GM20000 (cell line): Measurements from ENCODE around the gene EPN1.

ENCODE experiments used
- DNase-seq: peaks from one replicate; pipeline ENCODE4 v3.0.0; 2012; ENCODE audit warnings: low spot score
- TF ChIP-seq, protein P1 (sequence below): IDR thresholded peaks from 2 replicates; pipeline ENCODE4 v1.5.1; 2012; ENCODE audit warnings: mild to moderate bottlenecking, control low read depth; ENCODE audit errors: extremely low read depth, missing control alignments

The EPN1 gene

DNA sequence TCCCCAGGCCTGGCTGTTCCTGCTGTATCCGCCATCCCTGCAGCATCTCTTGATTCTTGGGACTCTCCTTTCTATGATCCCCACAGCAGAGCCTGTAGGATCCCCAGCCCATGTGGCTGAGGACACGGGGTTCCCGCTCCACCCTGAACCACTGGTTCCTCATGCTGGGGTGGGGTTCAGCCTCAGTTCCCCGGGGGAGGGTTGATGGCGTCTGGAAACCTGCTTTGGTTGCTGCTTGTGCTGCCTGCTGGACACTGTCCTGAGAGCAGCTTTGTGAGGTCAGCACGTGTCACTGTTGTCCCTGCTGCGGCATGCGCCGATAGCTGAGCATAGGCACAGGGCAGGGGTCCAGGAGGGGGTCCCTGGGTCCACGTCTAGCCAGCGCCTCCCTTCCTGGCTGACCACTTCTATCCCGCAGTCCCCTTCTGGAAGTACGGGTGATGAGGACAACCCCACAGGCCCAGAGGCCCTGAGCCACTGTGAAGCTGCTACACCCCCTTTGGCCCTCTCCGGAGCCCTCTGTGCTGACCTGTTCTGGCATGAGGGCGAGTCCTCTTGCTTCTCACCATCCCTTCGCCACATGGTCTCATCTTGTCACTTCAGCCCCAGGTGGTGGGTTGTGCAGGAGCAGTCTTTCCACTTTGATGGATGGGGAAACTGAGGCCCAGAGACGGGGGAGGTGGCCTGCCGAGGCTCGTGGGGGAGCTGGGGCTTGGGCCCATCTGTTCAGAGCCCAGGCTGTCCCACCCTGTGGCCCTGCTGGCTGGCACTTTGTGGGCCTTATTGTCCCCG, 5.5 kb downstream of the EPN1 start:
- no peak for DNase-seq
- TF ChIP-seq, protein P1, sequence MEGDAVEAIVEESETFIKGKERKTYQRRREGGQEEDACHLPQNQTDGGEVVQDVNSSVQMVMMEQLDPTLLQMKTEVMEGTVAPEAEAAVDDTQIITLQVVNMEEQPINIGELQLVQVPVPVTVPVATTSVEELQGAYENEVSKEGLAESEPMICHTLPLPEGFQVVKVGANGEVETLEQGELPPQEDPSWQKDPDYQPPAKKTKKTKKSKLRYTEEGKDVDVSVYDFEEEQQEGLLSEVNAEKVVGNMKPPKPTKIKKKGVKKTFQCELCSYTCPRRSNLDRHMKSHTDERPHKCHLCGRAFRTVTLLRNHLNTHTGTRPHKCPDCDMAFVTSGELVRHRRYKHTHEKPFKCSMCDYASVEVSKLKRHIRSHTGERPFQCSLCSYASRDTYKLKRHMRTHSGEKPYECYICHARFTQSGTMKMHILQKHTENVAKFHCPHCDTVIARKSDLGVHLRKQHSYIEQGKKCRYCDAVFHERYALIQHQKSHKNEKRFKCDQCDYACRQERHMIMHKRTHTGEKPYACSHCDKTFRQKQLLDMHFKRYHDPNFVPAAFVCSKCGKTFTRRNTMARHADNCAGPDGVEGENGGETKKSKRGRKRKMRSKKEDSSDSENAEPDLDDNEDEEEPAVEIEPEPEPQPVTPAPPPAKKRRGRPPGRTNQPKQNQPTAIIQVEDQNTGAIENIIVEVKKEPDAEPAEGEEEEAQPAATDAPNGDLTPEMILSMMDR, result no peak

DNA sequence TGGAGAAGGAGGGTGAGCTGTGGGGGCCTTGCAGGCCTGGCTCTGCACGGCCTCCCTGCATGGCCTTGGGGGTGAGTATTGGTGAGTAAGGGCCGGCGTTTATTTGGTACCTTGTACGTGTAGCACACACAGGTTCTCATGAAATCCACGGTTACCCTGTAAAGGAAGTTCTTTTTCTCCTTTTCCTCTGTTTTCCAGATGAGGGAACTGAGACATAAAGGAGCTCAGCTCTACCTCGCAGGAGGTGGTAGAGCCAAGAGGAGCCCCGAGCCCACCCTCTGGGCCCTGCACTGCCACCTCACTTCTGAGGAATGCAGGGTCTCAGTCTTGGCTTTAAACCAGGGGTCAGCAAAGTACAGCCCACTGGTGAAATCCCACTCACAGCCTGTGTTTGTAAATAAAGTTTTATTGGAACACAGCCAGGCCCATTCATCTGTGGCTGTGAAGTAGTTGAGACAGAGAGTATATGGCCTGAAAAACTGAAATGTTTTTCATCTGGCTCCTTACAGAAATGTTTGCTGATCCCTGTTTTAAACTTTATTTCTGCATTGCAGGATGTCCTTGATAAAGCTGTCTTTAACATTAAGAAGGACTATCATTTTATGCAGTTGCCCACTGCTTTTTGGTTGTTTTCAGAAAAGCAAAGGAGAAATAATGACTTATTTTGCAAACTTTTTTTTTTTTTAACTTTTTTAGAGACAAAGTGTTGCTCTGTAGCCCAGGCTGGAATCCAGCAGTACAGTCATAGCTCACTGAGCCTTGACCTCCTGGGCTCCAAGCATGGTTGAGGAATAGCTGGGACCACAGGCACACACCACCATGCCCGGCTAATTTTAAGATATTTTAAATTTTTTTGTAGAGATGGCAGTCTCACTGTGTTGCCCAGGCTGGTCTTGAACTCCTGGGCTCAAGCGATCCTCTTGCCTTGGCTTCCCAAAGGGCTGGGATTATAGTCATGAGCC, 6.4 kb downstream of the EPN1 start:
- DNase-seq, result no peak
- TF ChIP-seq, protein P1, result no peak

DNA sequence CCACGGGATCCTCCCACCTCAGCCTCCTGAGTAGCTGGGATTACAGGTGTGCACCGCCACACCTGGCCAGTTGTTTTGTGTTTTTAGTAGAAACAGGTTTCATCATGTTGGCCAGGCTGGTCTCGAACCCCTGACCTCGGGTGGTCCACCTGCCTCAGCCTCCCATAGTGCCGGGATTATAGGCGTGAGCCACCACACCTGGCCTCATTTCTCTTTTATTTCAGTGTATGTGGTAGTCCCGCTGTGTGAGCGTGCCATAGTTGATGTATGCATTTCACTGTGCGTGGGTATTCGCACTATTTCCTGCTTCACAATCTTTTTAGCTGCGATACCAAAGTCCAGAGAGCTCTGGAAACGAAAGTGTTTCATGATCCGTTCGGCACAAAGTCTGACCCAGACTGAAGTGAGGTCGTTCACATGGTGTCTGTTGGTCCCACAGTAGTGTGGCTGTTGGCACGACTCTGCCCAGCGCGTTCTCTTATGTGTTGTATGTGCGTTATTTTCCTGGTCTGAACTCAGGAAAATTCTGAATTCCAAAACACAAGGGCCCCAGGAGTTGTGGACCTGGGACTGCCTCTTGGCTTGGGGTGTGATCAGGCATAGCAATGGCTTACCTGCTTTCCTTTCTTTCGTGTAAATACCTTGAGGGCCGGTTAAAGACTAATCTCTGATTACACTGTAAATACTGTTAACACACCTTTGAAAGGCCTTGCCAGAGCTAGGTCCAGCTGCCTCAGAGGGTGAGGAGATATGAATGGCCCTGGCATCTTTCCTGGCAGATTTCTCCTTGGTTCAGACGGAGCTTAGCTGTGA, 8.6 kb downstream of the EPN1 start:
- TF ChIP-seq, protein P1, result no peak
- DNase-seq, result no peak

DNA sequence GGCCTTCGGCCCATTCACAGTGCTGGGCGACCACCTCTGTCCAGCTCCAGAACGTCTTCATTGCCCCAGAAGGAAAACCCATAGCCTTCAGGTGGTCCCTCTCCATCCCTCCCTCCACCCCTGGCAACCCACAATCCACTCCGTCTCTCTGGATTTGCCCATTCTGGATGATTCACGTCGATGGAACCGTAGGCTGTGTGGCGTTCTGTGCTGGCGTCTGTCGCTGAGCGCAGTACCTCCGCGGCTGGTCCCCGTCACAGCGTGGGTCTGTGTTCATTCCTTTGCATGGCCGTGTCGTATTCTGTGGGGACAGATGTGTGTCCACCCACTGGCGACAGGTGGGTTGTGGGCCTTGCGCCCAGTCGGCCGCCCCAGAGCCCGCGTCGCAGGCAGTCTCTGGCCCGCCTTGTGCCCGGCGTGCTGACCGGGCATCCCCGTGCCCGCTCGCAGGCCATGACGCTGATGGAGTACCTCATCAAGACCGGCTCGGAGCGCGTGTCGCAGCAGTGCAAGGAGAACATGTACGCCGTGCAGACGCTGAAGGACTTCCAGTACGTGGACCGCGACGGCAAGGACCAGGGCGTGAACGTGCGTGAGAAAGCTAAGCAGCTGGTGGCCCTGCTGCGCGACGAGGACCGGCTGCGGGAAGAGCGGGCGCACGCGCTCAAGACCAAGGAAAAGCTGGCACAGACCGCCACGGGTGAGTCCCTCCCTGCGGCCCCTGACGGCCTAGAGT, 10.1 kb downstream of the EPN1 start:
- TF ChIP-seq, protein P1, result no peak
- DNase-seq, result no peak

- DNase-seq, result no peak
- TF ChIP-seq, protein P1, result no peak
These were observed 10.8 kb downstream of the EPN1 start for GRCh38 chr19:55685776-55686175.

DNA sequence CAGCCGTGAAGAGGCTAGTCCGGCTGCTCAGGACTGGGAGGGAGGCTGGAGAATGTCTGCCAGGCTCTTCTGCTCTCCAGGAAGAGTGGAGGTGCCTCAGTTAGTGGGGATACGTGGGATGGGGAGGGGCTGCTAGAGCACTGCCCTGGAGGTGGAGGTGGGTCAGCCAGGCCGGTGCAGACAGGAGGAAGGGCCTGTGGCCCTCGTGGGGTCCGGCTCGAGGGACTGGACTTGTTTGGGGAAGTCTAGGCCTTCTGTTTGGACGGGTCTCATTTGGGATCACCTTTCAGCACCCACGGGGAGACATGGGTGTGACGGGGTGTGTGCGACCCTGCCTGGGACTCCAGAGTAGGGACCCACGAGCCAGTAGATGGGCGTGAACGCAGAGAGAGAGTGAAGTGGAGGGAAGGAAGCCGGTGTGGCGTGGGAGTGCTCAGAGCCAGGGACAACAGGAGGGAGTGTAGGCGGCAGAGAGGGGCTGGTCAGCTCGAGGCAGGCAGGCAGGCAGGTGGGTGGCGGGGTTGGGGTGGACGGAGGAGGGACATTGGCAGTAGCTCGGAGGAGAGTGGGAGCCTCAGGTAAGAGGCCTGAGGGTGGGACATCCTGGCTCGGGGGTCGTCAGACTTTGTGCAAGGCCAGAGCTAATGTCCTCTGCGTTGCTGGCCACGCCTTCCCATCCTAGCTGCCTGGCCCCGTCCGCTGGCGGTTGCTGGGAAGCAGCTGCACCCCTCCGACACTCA, 11.5 kb downstream of the EPN1 start:
- TF ChIP-seq, protein P1, result no peak

More for the DNA sequence above, 11.5 kb downstream of the EPN1 start:
- DNase-seq, result no peak
